Stimulated activated CD8-positive, alpha-beta memory T cell treated with anti-CD3 and anti-CD28 coated beads, Interleukin-15, amount 100 ng/mL, for 1 hour (primary cell): ENCODE data around the gene RPL31.
"Not testable (repeated sequence)": the region's sequence is repeated elsewhere in the genome, so short reads cannot be mapped to it uniquely, and the experiment has no call there.

Experiments used
- DNase-seq: peaks from one replicate; pipeline ENCODE4 v3.0.0-alpha.2; 2020; ENCODE audit warnings: low read depth

Gene RPL31

DNA sequence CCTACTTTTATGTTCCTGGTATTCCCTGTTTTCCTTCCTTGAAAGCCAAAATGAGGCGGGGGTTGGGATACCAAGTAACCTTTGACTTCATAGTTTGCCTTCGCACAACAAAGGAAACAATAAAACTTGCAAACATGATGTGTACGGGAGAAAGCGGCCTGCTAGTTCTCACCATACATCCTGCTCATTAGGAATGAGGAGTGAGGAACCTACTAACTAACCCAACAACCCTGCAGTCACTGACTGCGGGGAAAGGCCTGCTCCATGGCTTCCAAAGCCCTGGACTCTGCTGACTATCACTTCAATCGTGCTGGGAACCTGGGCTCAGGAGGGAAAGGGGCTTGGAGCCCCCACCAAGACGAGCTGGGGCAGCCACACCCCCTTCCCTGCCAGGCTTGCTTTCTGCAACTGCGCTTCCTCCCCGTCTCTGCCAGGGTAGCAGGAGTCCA, 24.2 kb downstream of the RPL31 start:
- no peak for DNase-seq

DNA sequence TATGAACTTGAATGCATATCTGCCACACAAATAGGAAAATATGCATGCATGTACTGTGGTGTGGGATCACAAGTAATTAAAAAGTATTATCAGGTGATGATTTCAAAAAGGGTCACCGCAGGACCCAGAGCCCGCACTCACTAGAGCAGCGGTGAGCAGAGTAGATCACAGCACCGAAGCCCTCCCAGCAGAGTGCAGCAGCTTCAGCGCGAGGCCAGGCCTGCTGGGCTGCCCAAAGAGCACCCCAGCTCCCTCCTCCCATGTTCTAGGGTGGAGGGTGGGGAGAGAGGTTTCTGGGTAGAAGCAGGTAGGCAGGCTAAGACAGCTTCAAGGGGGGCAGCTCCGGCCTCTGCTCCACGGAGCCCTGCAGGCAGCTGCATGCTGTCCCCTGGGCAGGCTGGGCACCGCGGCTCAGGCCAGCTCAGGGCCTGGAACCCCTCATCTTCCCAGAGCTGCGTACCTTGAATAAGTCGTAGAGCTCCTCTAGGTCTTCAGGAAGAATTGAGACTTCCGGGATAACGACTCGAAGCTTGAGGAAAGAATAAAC, 24.9 kb downstream of the RPL31 start:
- DNase-seq, result no peak

DNA sequence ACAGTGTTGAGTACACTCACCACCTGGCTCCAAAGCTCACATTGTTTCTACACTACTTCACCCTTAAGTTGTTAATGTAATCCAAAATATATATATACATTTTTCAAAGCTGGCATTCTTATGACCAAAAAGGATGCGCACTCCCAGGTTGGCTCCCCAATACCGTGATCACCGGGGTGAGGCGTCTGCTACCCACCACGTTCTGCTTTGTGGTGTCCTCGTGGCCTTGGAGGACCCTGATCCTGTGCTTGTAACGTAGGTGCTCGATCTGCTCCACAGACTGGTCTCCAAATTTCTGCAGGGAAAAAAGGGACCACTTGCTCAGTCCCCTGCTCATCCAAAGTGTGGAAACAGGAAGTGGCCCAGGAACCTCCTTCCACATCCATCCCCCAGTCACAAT, 25.8 kb downstream of the RPL31 start:
- DNase-seq, result no peak

DNA sequence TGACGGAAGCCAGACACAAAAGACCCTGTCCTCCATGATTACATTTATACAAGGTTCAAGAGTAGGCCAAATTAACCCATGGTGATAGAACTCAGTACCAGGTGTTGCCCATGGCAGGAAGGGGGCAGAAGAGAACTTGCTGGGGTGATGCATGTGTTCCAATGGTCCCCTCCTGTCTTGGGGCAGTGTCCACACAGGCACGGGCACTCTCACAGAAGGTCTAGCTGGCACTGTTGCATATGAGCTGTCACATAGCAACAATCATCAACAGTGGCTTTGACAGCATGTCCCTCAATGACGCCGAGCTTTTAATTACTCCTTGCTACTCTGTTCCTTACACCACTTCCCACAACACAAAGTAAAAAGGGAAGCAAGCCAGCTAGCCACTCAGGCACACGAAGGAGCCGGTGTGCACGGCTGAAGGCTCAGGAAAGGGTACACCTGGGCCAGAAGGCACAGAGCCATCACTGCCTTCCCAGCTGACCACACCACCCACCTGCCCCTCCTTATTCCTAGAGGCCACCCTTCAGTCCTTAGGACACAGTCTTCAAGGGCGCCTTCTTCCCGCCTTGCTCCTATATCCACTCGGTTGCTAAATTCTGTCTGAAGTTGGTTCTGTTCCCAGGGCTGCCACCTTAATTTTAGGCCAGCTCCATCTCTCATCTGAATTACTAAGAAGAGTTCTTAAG, 28.9 kb downstream of the RPL31 start:
- DNase-seq, result no peak

DNA sequence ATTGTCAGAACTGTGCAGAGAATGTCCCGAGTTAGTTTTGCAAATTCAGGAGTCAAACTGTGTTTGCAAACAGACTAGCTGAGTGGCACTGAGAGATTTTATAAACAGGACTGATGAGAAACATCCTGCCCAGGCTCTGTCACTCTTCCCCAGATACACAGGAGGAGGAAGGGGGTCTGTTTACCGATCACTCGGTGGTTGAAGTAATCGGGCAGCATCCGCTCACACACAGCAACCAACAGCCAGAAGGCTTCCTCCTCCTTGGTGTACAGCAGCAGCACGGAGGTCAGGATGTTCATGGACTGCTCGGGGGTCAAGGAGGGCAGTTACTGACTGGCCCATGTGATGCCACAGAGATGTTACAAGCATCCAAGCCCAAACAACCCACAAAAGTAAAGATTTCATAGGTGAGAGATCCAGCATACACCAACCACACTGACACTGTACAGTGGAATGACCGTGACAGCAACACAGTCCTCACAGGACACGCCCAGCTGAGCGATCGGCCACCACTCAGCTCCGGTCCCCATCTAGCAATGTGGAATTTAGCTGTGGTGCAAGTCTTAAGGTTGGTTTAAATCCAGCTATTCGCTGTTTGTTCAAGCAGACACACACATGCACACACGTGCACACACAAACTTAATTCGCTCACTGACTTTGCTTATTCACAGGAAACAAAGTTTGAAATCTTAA, 30.1 kb downstream of the RPL31 start:
- DNase-seq, result no peak

DNA sequence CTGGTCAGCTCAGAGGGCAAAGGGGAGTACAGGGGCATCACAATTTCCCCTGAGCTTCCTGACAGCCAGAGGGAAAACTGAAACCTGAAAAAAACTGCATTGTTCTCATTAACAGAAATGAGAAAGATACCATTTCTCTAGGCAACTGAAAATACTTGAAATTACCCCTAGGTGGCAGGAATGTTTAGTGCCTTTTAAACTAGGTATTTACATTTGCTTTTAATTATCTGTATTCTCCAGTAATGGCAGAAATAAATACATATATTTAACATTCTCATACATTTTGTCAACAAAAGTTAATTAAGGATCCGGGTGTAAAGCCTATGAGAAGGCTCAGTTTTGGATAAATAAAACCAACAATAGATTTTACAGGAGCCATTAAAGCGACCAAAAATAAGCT, 34.5 kb downstream of the RPL31 start:
- no peak for DNase-seq

DNA sequence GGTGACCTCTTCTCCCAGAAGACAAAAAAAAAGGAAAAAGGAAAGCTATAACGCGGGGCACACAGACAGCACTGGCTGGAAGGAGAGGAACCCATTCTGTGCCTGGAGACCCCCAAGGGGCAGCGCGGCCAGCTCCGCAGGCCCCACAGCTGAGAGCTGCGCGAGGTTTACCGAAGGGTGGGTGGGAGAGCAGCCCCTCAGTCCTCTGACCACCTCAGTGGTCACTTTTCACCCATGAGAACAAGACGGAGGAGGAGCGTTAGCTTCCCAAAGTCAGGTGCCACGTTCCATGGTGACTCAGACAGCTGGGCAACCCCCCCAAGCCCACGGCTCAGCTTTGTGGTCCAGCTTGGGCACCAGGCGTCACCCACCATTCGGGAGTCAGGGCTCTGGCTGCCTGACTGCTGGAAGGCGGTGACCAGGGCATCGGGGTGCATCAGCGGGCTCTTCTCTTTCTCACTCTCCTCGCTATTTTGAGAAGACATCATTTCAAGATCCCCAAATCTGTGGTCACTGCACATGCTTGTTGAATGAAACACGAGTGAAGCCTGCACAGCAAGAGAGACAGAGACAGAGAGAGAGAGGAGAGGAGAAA, 35.2 kb downstream of the RPL31 start:
- DNase-seq, result no peak

DNA sequence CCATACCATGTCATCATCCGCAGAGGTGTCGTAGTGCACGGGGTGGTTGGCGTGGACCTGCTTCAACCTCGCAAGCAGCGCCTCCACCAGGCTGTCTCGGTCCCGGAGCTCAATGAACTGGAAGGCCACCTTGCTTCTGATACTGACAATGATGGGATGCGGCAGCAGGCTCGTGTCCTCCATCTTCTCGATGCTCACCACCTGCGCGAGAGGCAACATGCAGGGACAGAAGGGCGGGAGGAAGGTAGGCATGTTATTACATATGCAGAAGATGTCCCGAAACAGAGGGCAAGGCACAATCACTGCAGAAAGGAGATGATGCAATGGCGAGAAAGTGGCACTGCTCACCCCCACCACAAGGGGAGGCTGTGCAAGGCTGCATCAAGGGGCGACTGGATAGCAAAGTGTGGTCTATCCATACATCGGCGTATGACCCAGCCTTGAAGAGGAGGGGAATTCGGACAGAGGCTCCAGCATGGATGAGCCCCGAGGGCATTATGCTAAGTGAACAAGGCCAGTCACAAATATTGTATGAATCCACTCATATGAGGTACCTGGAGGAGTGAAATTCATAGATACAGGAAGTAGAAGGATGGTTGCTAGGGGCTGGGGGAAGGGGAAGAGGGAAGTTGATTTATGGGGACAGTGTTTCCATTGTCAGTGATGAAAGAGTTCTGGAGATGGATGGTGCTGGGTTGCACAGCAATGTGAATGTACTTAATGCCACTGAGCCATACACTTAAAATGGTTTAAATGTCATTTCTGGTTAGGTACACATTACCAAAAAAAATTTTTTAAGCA, 36.6 kb downstream of the RPL31 start:
- no peak for DNase-seq

DNA sequence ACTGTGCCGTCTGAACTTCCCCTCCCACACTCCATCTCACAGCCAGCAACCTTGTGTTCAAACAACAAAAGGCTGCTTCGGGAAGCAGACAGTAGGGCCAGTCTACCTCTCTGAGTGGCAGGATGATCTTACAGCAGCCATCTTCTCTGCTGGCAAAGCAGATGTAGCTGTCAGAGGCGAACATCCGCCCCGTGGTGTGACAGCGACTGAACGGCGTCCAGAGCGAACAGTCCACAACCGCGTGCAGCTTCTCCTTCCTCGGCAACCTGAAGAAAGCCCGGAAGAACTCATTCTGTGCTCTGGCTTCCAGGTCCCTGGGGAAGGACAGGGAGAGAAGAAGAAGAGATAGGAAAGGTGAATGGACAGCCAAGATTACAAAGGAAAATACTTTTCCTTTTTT, 38.0 kb downstream of the RPL31 start:
- no peak for DNase-seq

DNA sequence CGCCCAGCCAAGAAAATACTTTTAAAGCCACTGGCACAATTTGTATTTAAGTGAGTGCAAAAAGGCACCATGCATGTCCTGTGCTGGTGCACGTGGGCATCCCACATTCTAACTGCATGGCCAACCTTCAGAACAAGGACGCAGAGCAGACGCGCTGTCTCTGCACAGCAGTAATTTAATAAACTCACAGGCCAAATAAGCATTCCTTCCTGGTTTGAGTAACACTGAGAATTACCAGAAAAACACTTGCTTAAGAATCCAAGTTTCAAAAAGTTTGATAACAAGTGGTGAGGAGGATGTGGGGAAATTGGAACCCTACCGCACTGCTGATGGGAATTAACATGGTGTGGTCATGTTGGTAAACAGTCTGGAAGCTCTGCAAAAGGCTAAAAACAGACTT, 38.7 kb downstream of the RPL31 start:
- no peak for DNase-seq

DNA sequence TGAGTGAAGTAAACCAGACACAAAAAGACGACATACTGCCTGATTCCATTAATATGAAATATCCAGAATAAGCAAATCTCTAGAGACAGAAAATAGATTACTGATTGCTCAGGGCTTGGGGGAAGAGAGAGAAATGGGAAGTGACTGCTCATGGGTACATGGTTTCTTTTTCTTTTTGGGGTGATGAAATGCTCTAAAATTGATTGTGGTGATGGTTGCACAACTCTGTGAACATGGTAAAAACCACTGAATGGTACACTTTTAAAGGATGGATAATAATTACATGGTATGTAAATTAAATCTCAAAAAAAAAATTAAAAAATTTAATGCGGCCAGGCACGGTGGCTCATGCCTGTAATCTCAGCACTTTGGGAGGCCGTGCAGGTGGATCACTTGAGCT, 39.3 kb downstream of the RPL31 start:
- no peak for DNase-seq

DNA sequence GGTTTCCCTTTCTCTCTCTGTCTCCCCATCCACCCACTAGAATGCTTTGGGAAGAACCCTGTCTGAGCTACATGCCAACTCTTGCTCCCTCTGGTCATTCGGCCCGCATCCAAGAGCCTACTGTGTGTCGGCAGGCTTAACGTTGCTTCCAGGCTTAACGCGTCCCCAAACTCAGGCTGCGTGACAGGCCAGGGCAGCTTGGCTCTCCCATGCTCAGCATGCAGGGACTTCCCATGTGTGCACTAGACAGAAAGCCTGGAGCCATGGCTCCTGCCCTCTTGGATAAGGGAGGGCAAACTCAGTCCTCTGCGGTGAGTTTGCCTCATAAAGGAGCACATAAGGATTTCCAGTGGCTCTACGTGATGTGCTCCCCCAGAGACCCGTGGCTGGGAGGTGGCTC, 43.2 kb downstream of the RPL31 start:
- DNase-seq, result no peak

DNA sequence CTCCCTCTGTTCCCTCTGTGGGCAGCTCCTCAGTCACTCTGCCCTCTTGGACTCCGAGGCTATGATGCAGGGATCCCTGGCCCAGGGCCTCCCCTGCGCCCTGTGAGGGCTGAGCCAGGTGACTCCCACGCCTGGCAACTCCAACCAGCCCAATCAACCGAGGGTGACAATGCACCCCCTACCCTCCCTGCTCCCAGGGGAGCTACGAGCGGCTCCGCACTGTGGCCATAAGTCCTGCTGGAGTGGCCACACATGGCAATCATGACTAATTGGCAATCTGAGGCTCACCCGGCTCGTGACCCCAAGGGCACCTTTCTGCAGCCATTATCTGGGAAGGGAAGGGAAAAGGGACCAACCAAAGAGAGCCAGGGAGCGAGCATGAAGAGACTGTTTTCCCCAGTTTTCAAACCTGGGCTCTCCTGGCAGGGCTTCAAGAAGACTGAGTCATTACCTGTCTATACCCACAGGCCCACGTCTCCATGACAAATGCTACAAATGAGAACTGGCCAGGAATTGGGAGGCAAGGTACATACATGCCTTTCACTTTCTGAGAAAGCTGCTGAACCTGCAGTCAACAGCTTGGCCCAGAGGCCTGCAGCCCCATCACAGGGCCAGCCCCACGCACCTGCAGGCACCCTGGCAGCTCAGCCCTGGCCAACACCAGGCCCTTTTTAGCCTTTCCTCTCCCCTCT, 45.1 kb downstream of the RPL31 start:
- DNase-seq, result no peak

DNA sequence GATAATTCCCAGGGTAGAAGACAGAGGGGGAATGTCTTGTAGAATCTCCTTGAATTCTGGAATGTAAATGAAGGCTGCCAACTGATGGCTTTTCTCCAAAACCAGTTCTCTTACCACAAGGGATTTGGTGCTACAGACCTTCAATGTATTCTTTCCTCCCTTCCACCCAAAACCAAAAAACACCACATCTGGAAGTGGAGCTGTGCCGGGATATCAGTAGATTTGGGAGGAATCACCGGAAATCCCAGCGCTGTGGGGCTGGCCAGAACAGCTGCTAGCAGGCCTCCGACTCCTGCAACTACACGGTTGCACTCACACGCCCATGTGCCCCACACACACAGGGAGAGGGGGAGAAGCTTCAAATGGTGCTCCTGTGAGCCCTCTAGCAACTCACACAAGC, 45.7 kb downstream of the RPL31 start:
- DNase-seq, result no peak

DNA sequence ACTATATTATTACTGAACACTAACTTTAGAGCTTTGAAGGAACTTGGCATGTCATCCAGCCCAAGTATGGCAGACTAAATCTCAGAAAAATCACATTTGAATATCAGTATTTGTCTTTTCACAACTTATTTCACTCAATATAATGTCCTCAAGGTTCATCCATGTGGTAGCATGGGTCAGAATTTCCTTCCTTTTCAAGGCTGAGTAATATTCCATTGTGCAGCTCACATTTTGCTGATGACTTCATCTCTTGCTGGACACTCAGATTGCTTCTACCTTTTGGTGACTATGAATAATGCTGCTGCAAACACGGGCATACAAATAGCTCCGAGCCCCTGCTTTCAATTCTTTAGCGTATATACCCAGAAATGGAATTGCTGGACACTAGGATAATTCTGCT, 46.7 kb downstream of the RPL31 start:
- DNase-seq, result no peak

DNA sequence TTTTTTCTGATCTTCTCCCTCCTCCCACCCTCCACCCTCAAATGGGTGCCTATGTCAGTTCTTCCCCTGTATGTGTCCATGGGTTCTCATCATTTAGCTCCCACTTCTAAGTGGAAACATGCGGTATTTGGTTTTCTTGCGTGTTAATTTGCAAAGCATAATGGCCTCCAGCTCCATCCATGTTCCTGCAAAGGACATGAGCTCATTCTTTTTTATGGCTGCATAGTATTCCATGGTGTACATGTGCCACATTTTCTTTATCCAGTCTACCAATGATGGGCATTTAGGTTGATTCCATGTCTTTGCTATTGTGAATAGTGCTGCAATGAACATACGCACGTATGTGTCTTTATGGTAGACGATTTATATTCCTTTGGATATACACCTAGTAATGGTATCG, 48.8 kb downstream of the RPL31 start:
- not testable (repeated sequence) for DNase-seq

DNA sequence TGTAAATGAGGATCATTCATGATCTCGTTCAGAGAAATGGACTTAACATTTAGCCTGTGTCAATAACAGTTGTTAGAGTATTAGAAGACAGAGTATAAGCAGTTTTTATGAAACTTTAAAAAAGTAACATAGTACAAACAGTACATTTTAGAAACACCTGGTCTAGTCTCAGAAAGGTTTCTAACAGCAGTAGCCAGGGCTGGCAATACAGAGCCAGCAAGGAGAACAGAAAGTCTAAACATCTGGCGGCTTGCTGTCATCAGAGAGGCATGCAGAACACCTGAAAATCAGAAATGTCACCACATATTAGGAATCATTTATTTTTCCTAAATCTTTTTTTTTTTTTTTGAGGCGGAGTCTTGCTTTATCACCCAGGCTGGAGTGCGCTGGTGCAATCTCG, 50.1 kb downstream of the RPL31 start:
- no peak for DNase-seq

DNA sequence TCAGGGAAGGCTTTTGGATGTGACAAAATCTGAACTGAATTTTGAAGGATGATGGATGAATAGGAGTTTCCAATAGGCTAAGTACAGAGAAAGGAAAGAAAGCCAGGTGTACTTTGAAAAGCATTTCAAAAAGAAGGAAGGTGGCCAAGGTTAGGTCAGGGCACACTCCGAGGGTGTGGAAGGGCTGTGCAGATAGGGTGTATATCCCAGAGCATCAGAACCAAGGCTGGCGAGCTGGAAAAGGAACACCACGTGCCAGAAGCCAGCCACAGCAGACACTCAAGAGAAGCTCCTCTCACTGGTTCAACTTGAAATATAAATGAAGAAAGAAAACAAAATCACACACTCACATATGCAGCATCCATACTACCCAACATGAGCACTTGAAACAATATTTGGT, 51.0 kb downstream of the RPL31 start:
- no peak for DNase-seq
